IMR-90 (cell line): ENCODE measurements around the gene CREG2. TPM values are rescaled to one million over a fixed set of nuclear protein-coding genes. Genes with fewer than 3 reads are reported as not detected.

Source experiments
- ATAC-seq: fragments of 200-7000 bp; cut with Tn5 transposase; 2 replicates; pipeline ENCODE4 v1.9.1; 2020; ENCODE audit warnings: low read depth, mild to moderate bottlenecking, moderate library complexity
- BruUV-seq: library from RNA; stranded (reverse); fragments of 400-500 nt; replicated peaks from 2 replicates; lab custom pipeline; 2021; lab: Mats Ljungman, UMichigan
- CTCF ChIA-PET: fragments of 300-600 bp; formaldehyde crosslinking; extraction: SDS; loops from one replicate; lab custom pipeline; 2021; ENCODE audit warnings: antibody characterized with exemption; lab: Yijun Ruan, JAX
- POLR2A ChIA-PET: fragments of 300-600 bp; sonication (Branson Sonifier 250); formaldehyde crosslinking; loops from one replicate; lab custom pipeline; 2022; ENCODE audit warnings: antibody characterized with exemption; ENCODE audit not compliant: unreplicated experiment; lab: Charles Lee
- DNase-seq: peaks from one replicate; pipeline ENCODE4 v3.0.0; 2013
- H2AFZ ChIP-seq: replicated peaks from 2 replicates; pipeline ENCODE3; 2013; ENCODE audit warnings: low read length, mild to moderate bottlenecking; ENCODE audit not compliant: poor library complexity
- H2AK5ac ChIP-seq: 2 replicates; pipeline ENCODE4 v1.6.1; 2013; ENCODE audit warnings: low read depth, low read length, inconsistent platforms
- H2AK9ac ChIP-seq: replicated peaks from 2 replicates; pipeline ENCODE3; 2013; ENCODE audit warnings: mild to moderate bottlenecking, low read depth, low read length, moderate library complexity; ENCODE audit not compliant: poor library complexity
- H2BK120ac ChIP-seq: 2 replicates; pipeline ENCODE4 v1.6.1; 2013; ENCODE audit warnings: low read depth, low read length, inconsistent platforms
- H2BK15ac ChIP-seq: 3 replicates; pipeline ENCODE4 v1.6.1; 2013; ENCODE audit warnings: low read depth, low read length, inconsistent platforms
- H2BK20ac ChIP-seq: 2 replicates; pipeline ENCODE4 v1.6.1; 2013; ENCODE audit warnings: low read depth, mild to moderate bottlenecking, inconsistent platforms, low read length, moderate library complexity
- H2BK5ac ChIP-seq: 2 replicates; pipeline ENCODE4 v1.6.1; 2013; ENCODE audit warnings: mild to moderate bottlenecking, low read depth, low read length, inconsistent platforms; ENCODE audit not compliant: poor library complexity, severe bottlenecking
- H3K14ac ChIP-seq: replicated peaks from 2 replicates; pipeline ENCODE4 v1.6.1; 2013; ENCODE audit warnings: low read depth, low read length, inconsistent platforms
- H3K18ac ChIP-seq: 2 replicates; pipeline ENCODE4 v1.6.1; 2013; ENCODE audit warnings: low read depth, low read length, control low read depth
- H3K23ac ChIP-seq: 2 replicates; pipeline ENCODE4 v1.6.1; 2013; ENCODE audit warnings: low read depth, low read length, inconsistent platforms
- H3K27ac ChIP-seq: 2 replicates; pipeline ENCODE4 v1.5.1; 2013; ENCODE audit warnings: mild to moderate bottlenecking, control low read depth, low read length; ENCODE audit not compliant: insufficient read depth
- H3K27me3 ChIP-seq: 2 replicates; pipeline ENCODE4 v1.6.1; 2013; ENCODE audit warnings: low read length; ENCODE audit not compliant: control insufficient read depth, insufficient read depth
- H3K36me3 ChIP-seq: 2 replicates; pipeline ENCODE4 v1.6.1; 2013; ENCODE audit warnings: low read length, mixed read lengths; ENCODE audit not compliant: control insufficient read depth, insufficient read depth
- H3K4ac ChIP-seq: 2 replicates; pipeline ENCODE4 v1.6.1; 2013; ENCODE audit warnings: low read depth, low read length, inconsistent platforms
- H3K4me1 ChIP-seq: 2 replicates; pipeline ENCODE4 v1.6.1; 2013; ENCODE audit warnings: low read length, mixed read lengths; ENCODE audit not compliant: control insufficient read depth, insufficient read depth
- H3K4me2 ChIP-seq: 2 replicates; pipeline ENCODE4 v1.6.1; 2013; ENCODE audit warnings: low read depth, mild to moderate bottlenecking, control low read depth, low read length, moderate library complexity
- H3K4me3 ChIP-seq: 2 replicates; pipeline ENCODE4 v1.5.1; 2013; ENCODE audit warnings: low read depth, mild to moderate bottlenecking, control low read depth, low read length, moderate library complexity; ENCODE audit not compliant: insufficient read depth
- H3K56ac ChIP-seq: 2 replicates; pipeline ENCODE4 v1.6.1; 2013; ENCODE audit warnings: low read length, inconsistent platforms; ENCODE audit not compliant: insufficient read depth; ENCODE audit errors: extremely low read depth
- H3K79me1 ChIP-seq, 2 experiments: 2 replicates each; pipeline ENCODE4 v1.6.1; 2013; ENCODE audit warnings: low read length in 2 of 2, inconsistent platforms in 1 of 2, low read depth in 1 of 2
- H3K9ac ChIP-seq: 2 replicates; pipeline ENCODE4 v1.6.1; 2013; ENCODE audit warnings: low read depth, low read length, control low read depth
- H3K9me1 ChIP-seq: 2 replicates; pipeline ENCODE4 v1.6.1; 2013; ENCODE audit warnings: low read length, inconsistent platforms; ENCODE audit not compliant: insufficient read depth
- H3K9me3 ChIP-seq: 2 replicates; pipeline ENCODE4 v1.6.1; 2013; ENCODE audit warnings: low read length; ENCODE audit not compliant: control insufficient read depth, insufficient read depth
- H4K20me1 ChIP-seq: 2 replicates; pipeline ENCODE4 v1.6.1; 2013; ENCODE audit warnings: low read length, inconsistent platforms; ENCODE audit not compliant: insufficient read depth
- H4K5ac ChIP-seq: 2 replicates; pipeline ENCODE4 v1.6.1; 2013; ENCODE audit warnings: mild to moderate bottlenecking, low read depth, low read length, control low read depth
- H4K8ac ChIP-seq, 2 experiments: 2 replicates each; pipeline ENCODE4 v1.6.1; 2013; ENCODE audit warnings: low read depth in 2 of 2, low read length in 2 of 2, control low read depth in 1 of 2, inconsistent platforms in 1 of 2
- H4K91ac ChIP-seq: 2 replicates; pipeline ENCODE4 v1.6.1; 2013; ENCODE audit warnings: low read depth, low read length, inconsistent platforms; ENCODE audit not compliant: insufficient read depth
- BHLHE40 ChIP-seq: fragments of 150-350 bp; IDR thresholded peaks from 2 replicates; pipeline ENCODE4 v1.6.1; 2016; ENCODE audit warnings: mild to moderate bottlenecking, low read depth, low read length
- CEBPB ChIP-seq: IDR thresholded peaks from 2 replicates; pipeline ENCODE4 v1.6.1; 2012; ENCODE audit warnings: low read depth, low read length, improper control_type of control experiment
- CHD1 ChIP-seq: IDR thresholded peaks from 2 replicates; pipeline ENCODE4 v1.6.1; 2012; ENCODE audit warnings: low read depth, low read length, improper control_type of control experiment
- FOS ChIP-seq: fragments of 150-350 bp; IDR thresholded peaks from 2 replicates; pipeline ENCODE4 v1.6.1; 2016; ENCODE audit warnings: low read depth, low read length
- MAZ ChIP-seq: IDR thresholded peaks from 2 replicates; pipeline ENCODE4 v1.6.1; 2012; ENCODE audit warnings: low read depth, mild to moderate bottlenecking, low read length, improper control_type of control experiment, moderate library complexity, borderline replicate concordance
- NFE2L2 ChIP-seq: fragments of 150-350 bp; IDR thresholded peaks from 2 replicates; pipeline ENCODE4 v1.6.1; 2016; ENCODE audit warnings: low read depth, mild to moderate bottlenecking, low read length
- POLR2A ChIP-seq: IDR thresholded peaks from 2 replicates; pipeline ENCODE4 v1.6.1; 2012; ENCODE audit warnings: mild to moderate bottlenecking, low read depth, low read length
- RFX5 ChIP-seq: IDR thresholded peaks from 2 replicates; pipeline ENCODE4 v1.8.0; 2012; ENCODE audit warnings: low read depth, mild to moderate bottlenecking, low read length, moderate library complexity
- SMC3 ChIP-seq: fragments of 150-350 bp; IDR thresholded peaks from 2 replicates; pipeline ENCODE4 v1.6.1; 2016; ENCODE audit warnings: low read depth, mild to moderate bottlenecking, antibody characterized with exemption, low read length, moderate library complexity
- WGBS, 2 experiments: methylation state at CpG; one replicate each; pipeline versions ENCODE4 v1.1.5 to v1.1.7; 2013; ENCODE audit warnings: missing lambda C conversion rate in 2 of 2; ENCODE audit not compliant: insufficient read length in 1 of 2; ENCODE audit errors: extremely low coverage in 2 of 2; 5-methylcytosine and 5-hydroxymethylcytosine counted together
- dilution Hi-C: fragments of 300-500 bp; cut with HindIII; formaldehyde crosslinking; loops from one replicate; pipeline ENCODE4 v1.14.3; 2018; ENCODE audit warnings: low sequenced_read_pairs; ENCODE audit not compliant: unreplicated experiment
- in situ Hi-C: fragments of 300-500 bp; cut with MboI; formaldehyde crosslinking; loops from 3 replicates; pipeline ENCODE4 v1.14.3; 2019; ENCODE audit warnings: low sequenced_read_pairs, inconsistent platforms, mixed read lengths
- intact Hi-C: fragments of 100-400 bp; cut with micrococcal nuclease; formaldehyde crosslinking; loops from 2 replicates; pipeline ENCODE4 v1.10.0; 2022
- polyA plus RNA-seq, 3 experiments: library from polyadenylated mRNA; depleted of rRNA; stranded (reverse); fragments of >200 nt; gene quantifications; 2 replicates each; pipeline ENCODE4 v1.2.3, GENCODE V29; 2012; ENCODE audit warnings: low replicate concordance in 1 of 3
- total RNA-seq: library from RNA; depleted of rRNA; stranded (reverse); fragments of >200 nt; gene quantifications from 2 replicates; pipeline ENCODE4 v1.2.3, GENCODE V29; 2012
- TF ChIP-seq, protein P1 (sequence below): conservative IDR thresholded peaks from 2 replicates; pipeline ENCODE4 v1.5.1; 2012; ENCODE audit warnings: mild to moderate bottlenecking, low read depth, low read length, improper control_type of control experiment

Gene CREG2
- total and polyA plus RNA-seq, 2 of the 4 experiments (the other 2 are of a cell fraction): 0.17 TPM; not detected in 1

GRCh38 chr2:101396316-101396717, 9.0 kb upstream of the CREG2 start:
- H3K56ac ChIP-seq: no peak overlapping the region
- H4K91ac ChIP-seq: no peak overlapping the region
- H3K18ac ChIP-seq: peak overlapping the region; percentile 29; the same call in 1 of the 2 replicates
- peak; percentile 96 for ATAC-seq
- H2AK5ac ChIP-seq: no peak overlapping the region
- DNase-seq: peak; percentile 97
- H4K20me1 ChIP-seq: no peaks in the 10 kb centered on the region
- peak overlapping the region; percentile 21; the same call in 1 of the 2 replicates for H3K23ac ChIP-seq
- dilution Hi-C loops: no loop called here
- peaks cover 8% of the 10 kb centered on the region for H3K4me1 ChIP-seq
- no peak overlapping the region; the same call in 2 of the 3 replicates for H2BK15ac ChIP-seq
- ChIA-PET POLR2A (interaction anchor here (0.5 kb wide), 1 partner anchor 301 kb away, joined by 3 read pairs; no protein-coding TSS in a partner anchor), CTCF (interaction anchor here (2.1 kb wide), 1 partner anchor 9 kb away, joined by 8 read pairs; the partner anchor contains the start of gene CREG2)
- no peak overlapping the region for H3K27ac ChIP-seq
- TF ChIP-seq, protein P1, sequence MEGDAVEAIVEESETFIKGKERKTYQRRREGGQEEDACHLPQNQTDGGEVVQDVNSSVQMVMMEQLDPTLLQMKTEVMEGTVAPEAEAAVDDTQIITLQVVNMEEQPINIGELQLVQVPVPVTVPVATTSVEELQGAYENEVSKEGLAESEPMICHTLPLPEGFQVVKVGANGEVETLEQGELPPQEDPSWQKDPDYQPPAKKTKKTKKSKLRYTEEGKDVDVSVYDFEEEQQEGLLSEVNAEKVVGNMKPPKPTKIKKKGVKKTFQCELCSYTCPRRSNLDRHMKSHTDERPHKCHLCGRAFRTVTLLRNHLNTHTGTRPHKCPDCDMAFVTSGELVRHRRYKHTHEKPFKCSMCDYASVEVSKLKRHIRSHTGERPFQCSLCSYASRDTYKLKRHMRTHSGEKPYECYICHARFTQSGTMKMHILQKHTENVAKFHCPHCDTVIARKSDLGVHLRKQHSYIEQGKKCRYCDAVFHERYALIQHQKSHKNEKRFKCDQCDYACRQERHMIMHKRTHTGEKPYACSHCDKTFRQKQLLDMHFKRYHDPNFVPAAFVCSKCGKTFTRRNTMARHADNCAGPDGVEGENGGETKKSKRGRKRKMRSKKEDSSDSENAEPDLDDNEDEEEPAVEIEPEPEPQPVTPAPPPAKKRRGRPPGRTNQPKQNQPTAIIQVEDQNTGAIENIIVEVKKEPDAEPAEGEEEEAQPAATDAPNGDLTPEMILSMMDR: no peak
- TF ChIP-seq RFX5 (no peak), CEBPB (peak; percentile 57; the same call in 1 of the 2 replicates), NFE2L2 (peak; percentile 70), MAZ (no peak), FOS (peak; percentile 93), BHLHE40 (peak; percentile 32; the same call in 1 of the 2 replicates), SMC3 (no peak), POLR2A (no peak), CHD1 (0 out of 2 replicates have a peak, but pooled peaks have one; percentile 72)
- no CpG with 5 or more reads among the region's 2 CpGs for WGBS, 2 experiments
- H4K8ac ChIP-seq: peak overlapping the region in 1 of 2 experiments; percentile 33; a peak in 1 of 4 replicates
- in situ Hi-C loops: no loop called here
- no peak overlapping the region for H3K9ac ChIP-seq
- H3K27me3 ChIP-seq: no peaks in the 10 kb centered on the region
- no peak overlapping the region for H4K5ac ChIP-seq
- H2AFZ ChIP-seq: no peak overlapping the region
- H2BK20ac ChIP-seq: peak overlapping the region; percentile 22; the same call in 1 of the 2 replicates
- H3K4me2 ChIP-seq: peak overlapping the region; percentile 77; the same call in 1 of the 2 replicates
- peak overlapping the region; percentile 5 for H3K14ac ChIP-seq
- peak overlapping the region; percentile 38 for H2BK120ac ChIP-seq
- H3K4ac ChIP-seq: peak overlapping the region; percentile 38; the same call in 1 of the 2 replicates
- peak overlapping the region; percentile 91 for H2BK5ac ChIP-seq
- intact Hi-C loops: no loop called here
- H2AK9ac ChIP-seq: no peak overlapping the region
- BruUV-seq: no TSS peak
- no peak overlapping the region for H3K4me3 ChIP-seq
- H3K36me3 ChIP-seq: no peaks in the 10 kb centered on the region
- H3K9me1 ChIP-seq: peaks cover 8% of the 10 kb centered on the region; the same call in 1 of the 2 replicates
- H3K79me1 ChIP-seq: peaks cover 0 to 7% of the 10 kb centered on the region in 2 experiments; a peak in 1 of 4 replicates
- no peaks in the 10 kb centered on the region for H3K9me3 ChIP-seq
